BJ (cell line): ENCODE results near the gene MASTL. TPM values are rescaled to one million over a fixed set of nuclear protein-coding genes. Genes with fewer than 3 reads are reported as not detected.

ENCODE experiments used
- CTCF ChIA-PET: fragments of 350-600 bp; formaldehyde crosslinking; extraction: SDS; loops from one replicate; lab custom pipeline; 2021; ENCODE audit warnings: antibody characterized with exemption, inconsistent platforms; lab: Yijun Ruan, JAX
- POLR2A ChIA-PET: fragments of 300-600 bp; sonication (Branson Sonifier 250); formaldehyde crosslinking; extraction: SDS; loops from one replicate; lab custom pipeline; 2021; ENCODE audit warnings: antibody characterized with exemption; lab: Charles Lee
- DNase-seq: peaks from one replicate; pipeline ENCODE4 v3.0.0-alpha.2; 2011; ENCODE audit warnings: low read depth
- H3K27me3 ChIP-seq: 2 replicates; pipeline ENCODE4 v1.6.0; 2011; ENCODE audit warnings: low read length; ENCODE audit not compliant: control insufficient read depth, insufficient read depth
- H3K36me3 ChIP-seq: 2 replicates; pipeline ENCODE4 v1.5.1; 2011; ENCODE audit warnings: low read length; ENCODE audit not compliant: control insufficient read depth, insufficient read depth
- H3K4me3 ChIP-seq: 2 replicates; pipeline ENCODE4 v1.5.1; 2011; ENCODE audit warnings: low read depth, mild to moderate bottlenecking, control low read depth, low read length
- polyA plus RNA-seq: library from polyadenylated mRNA; depleted of rRNA; stranded (reverse); fragments of >200 nt; gene quantifications from 2 replicates; pipeline ENCODE4 v1.2.3, GENCODE V29; 2011; rRNA removed
- small RNA-seq: library from RNA; depleted of rRNA; stranded (forward); fragments of <200 nt; gene quantifications from one replicate; pipeline ENCODE3, GENCODE V24; 2012; ENCODE audit warnings: low replicate concordance, low read depth; ENCODE audit not compliant: insufficient read length
- TF ChIP-seq, protein P1 (sequence below): IDR thresholded peaks from 2 replicates; pipeline ENCODE4 v1.5.1; 2011; ENCODE audit warnings: low read depth, mild to moderate bottlenecking, control low read depth, inconsistent platforms, low read length, moderate library complexity; ENCODE audit not compliant: insufficient read depth

MASTL gene
- polyA plus RNA-seq, 1 experiment = 3.1 TPM

DNA sequence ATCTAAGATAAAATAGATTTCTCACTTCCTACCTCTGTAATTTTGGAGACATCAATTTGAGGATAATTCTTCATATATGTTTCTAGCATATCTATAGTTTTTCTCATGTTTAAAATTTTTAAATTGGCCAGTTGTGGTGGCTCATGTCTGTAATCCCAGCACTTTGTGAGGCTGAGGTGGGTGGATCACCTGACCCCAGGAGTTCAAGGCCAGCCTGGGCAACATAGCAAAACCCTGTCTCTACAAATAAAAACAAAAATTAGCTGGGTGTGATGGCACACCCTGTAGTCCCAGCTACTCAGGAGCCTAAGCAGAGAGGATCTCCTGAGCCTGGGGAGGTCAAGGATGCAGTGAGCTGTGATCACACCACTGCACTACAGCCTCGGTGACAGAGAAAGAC lies 80.6 kb downstream of the MASTL start:
- TF ChIP-seq, protein P1, sequence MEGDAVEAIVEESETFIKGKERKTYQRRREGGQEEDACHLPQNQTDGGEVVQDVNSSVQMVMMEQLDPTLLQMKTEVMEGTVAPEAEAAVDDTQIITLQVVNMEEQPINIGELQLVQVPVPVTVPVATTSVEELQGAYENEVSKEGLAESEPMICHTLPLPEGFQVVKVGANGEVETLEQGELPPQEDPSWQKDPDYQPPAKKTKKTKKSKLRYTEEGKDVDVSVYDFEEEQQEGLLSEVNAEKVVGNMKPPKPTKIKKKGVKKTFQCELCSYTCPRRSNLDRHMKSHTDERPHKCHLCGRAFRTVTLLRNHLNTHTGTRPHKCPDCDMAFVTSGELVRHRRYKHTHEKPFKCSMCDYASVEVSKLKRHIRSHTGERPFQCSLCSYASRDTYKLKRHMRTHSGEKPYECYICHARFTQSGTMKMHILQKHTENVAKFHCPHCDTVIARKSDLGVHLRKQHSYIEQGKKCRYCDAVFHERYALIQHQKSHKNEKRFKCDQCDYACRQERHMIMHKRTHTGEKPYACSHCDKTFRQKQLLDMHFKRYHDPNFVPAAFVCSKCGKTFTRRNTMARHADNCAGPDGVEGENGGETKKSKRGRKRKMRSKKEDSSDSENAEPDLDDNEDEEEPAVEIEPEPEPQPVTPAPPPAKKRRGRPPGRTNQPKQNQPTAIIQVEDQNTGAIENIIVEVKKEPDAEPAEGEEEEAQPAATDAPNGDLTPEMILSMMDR = no peak
- no peak for DNase-seq
- no peak overlapping the region for H3K4me3 ChIP-seq
- H3K36me3 ChIP-seq = no peaks in the 10 kb centered on the region
- CTCF ChIA-PET = interaction anchor here (0.6 to 2.4 kb wide), 3 partner anchors 12 to 125 kb away, joined by 3 to 8 read pairs (median 3); no protein-coding TSS in a partner anchor
- POLR2A ChIA-PET = interaction anchor here (0.7 kb wide), 1 partner anchor 790 kb away, joined by 9 read pairs; no protein-coding TSS in a partner anchor
- H3K27me3 ChIP-seq = no peaks in the 10 kb centered on the region

Small RNA genes lying within 50 kb of the gene (small RNA-seq; reads per million reads assigned to genes)
- not detected for gene RNU2-24P
- gene RNU7-12P = not detected

Other genes starting within 250 kb of the MASTL start
- gene ANKRD26, start 54.9 kb upstream of the MASTL start, polyA plus RNA-seq = 0.69 and 1.6 TPM in 2 replicates
- 37.7 and 89.6 TPM in 2 replicates for gene YME1L1, start 968 bp upstream of the MASTL start, polyA plus RNA-seq
- 7.8 and 13.1 TPM in 2 replicates for gene ACBD5, start 85.4 kb downstream of the MASTL start, polyA plus RNA-seq